Hematopoietic multipotent progenitor cell treated with erythropoietin and hydrocortisone succinate and interleukin-3 and kit ligand, for 6 days (in vitro differentiated cells): Measurements from ENCODE around the gene SLC5A5.
A peak's percentile ranks its signal among the peaks of the same experiment; 100 is the strongest.
"Not testable (repeated sequence)": the region's sequence is repeated elsewhere in the genome, so short reads cannot be mapped to it uniquely, and the experiment has no call there.

Experiments
- DNase-seq: peaks from one replicate; pipeline ENCODE4 v3.0.0-alpha.2; 2015

Gene SLC5A5

DNA sequence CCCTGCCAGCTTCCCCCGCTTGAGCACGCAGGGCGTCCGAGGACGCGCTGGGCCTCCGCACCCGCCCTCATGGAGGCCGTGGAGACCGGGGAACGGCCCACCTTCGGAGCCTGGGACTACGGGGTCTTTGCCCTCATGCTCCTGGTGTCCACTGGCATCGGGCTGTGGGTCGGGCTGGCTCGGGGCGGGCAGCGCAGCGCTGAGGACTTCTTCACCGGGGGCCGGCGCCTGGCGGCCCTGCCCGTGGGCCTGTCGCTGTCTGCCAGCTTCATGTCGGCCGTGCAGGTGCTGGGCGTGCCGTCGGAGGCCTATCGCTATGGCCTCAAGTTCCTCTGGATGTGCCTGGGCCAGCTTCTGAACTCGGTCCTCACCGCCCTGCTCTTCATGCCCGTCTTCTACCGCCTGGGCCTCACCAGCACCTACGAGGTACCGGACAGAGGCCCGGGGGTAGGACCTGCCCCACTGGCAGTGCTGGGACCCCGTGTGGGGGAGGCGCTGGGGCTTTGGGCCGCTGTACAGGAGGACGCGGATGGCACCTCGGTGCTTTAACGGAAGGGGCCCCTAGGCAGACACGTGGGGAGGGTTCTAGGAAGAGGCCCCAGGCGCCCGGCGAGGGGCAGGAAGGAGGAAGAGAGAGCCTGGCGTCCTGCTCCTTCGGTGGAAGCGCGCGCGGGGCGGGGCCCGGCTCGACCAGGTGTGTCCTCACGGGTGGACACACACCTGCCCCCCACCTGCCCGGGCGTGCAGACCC lies 681 bp downstream of the SLC5A5 start:
- peak; percentile 45 for DNase-seq

DNA sequence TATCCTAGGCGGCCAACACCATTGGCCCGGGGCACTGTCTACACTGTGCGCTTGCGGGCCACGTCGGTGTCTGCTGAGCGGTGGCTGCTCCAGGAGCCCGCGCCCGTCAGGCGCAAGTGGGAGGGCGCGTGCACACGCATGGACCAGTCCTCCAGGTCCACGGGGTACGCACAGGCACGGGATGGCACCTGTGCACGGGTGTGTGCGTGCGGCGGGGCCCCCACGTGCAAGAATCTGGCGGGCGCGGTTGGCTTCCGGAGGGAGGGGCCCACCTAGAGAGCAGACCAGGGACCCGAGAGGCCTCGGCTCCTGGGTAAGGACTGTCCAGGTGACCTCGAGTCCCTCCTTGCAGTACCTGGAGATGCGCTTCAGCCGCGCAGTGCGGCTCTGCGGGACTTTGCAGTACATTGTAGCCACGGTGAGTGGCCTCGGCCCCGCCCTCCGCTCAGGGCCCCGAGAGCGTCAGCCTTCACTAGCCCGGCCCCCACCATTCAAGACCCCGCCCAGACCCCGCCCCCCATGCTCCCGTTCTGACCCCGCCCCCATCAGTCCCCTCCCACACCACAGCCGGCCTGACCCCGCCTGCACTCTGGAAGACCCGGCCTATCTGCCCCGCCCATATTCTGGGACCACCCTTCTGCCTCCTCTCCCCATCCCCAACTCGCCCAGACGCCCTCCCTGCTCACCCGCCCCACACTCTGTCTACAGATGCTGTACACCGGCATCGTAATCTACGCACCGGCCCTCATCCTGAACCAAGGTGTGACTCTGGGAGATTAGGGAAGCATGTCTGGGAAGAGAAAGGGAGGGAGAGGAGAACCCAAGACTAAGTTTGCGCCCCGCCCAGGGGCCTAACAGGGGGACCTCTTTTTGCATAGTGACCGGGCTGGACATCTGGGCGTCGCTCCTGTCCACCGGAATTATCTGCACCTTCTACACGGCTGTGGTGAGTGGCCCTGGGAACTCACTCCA lies 2.3 kb downstream of the SLC5A5 start:
- peak; percentile 88 for DNase-seq

DNA sequence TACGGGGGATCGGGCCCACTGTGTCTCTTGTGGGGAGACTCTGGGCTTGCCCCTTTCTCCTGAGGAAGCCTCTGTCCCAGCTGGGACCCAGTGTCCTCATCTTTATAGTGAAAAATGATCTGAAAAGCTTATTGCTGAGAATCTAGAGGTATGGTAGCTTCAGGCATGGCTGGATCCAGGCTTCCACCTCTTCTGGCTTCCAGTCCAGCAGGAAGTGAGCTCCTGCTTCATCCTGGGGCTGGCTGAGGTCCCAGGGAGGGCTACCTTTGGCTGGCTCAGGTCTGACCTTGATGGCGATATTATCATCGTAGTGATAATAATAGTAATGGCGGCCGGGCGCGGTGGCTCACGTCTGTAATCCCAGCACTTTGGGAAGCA lies 3.0 kb downstream of the SLC5A5 start:
- no peak for DNase-seq

DNA sequence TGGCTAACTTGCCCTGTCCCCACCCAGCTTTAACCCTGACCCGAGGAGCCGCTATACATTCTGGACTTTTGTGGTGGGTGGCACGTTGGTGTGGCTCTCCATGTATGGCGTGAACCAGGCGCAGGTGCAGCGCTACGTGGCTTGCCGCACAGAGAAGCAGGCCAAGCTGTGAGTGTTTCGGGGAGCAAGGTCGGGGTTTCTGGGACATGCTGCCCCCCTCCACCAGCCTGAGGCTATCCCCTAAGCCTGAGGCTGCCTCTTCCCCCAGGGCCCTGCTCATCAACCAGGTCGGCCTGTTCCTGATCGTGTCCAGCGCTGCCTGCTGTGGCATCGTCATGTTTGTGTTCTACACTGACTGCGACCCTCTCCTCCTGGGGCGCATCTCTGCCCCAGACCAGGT lies 6.0 kb downstream of the SLC5A5 start:
- DNase-seq, result no peak

DNA sequence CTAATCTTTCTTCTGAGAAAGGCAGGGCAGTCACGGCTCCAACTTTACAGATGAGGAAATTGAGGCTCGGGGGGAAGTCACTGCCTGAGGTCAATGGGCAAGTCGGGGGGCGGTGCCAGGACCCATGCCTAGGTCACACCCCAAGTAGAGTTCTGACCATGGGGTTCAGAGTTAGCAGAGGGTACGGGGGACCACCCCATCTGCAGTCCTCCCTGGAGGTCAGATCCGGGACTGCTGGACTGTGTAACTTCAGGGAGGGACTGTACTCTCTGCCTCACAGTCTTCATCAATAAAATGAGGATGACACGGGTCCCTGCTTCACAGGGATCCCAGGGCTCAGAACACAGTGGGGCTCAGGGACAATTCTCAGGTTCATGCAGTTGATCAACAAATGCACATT lies 7.7 kb downstream of the SLC5A5 start:
- DNase-seq, result no peak

DNA sequence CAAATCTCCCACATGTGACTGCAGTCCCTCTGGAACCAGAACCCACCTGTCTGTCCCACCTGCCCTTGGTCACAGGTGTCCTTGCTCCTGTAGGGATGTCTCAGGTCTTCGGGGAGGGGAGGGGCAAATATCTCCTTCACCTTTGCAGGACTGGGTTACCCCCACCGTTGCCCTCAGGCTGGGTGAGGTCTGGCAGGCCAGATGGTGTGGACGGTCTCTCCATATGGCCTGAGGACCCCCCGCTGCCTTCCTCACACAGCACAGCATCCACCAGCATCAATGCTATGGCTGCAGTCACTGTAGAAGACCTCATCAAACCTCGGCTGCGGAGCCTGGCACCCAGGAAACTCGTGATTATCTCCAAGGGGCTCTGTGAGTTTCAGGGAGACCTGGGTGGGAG lies 10.0 kb downstream of the SLC5A5 start:
- no peak for DNase-seq

DNA sequence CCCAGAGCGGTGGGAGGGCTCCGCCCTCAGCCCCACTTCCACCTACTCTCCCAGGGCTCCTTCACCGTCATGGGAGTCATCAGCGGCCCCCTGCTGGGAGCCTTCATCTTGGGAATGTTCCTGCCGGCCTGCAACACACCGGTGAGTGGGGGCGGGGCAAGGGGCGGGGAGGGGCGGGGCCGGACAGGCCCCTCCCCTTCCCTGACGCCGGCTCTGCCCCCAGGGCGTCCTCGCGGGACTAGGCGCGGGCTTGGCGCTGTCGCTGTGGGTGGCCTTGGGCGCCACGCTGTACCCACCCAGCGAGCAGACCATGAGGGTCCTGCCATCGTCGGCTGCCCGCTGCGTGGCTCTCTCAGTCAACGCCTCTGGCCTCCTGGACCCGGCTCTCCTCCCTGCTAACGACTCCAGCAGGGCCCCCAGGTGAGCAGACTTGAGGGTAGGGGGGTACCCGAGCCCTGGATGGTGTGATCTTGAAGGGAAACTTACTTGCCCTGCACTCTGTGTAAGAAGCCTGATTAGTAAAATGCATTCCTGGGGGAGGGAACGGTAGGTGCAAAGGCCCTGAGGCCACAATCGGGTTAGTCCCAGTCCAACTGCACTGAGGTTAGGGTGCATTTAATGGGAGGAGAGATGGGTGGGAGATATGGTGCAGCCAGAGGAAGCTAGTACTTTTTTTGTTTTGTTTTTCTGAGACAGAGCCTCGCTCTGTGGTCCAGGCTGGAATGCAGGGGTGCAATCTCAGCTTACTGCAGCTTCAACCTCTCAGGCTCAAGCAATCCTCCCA lies 12.1 kb downstream of the SLC5A5 start:
- no peak for DNase-seq

DNA sequence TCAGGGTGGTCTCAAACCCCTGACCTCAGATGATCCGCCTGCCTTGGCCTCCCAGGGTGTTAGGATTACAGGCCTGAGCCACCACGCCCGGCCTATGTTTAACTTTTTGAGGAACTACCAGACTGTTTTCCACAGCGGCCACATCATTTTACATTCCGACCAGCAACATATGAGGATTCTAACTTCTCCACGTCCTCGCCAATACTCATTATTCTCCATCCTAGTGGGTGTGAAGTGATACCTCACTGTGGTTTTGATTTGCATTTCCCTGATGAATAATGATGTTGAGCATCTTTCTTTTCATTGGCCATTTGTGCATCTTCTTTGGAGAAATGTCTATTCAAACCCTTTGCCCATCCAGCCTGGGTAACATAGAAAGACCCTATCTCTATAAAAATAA lies 14.8 kb downstream of the SLC5A5 start:
- no peak for DNase-seq

DNA sequence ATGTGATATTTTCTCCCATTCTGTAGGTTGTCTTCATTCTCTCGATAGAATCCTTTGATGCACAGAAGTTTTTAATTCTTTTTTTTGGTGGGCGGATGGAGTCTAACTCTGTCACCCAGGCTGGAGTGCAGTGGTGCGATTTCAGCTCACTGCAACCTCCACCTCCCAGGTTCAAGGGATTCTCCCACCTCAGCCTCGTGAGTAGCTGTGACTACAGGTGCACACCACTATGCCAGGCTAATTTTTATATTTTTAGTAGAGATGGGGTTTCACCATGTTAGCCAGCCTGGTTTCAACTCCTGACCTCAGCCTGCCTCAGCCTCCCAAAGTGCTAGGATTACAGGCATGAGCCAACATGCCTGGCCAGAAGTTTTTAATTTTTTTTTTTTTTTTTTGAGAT lies 15.5 kb downstream of the SLC5A5 start:
- DNase-seq, result not testable (repeated sequence)

DNA sequence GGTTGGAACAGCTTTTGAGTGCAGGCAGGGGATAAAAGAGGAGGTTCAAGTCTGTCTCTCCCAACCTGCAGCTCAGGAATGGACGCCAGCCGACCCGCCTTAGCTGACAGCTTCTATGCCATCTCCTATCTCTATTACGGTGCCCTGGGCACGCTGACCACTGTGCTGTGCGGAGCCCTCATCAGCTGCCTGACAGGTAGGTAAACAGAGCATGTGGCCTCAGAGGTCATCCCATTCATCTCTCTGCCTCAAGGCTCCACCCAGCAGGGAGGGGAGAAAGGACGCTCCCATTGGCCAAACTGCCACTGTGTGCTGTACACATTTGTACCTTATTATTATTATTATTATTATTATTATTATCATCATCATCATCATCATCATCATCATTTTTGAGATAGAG lies 16.5 kb downstream of the SLC5A5 start:
- no peak for DNase-seq

DNA sequence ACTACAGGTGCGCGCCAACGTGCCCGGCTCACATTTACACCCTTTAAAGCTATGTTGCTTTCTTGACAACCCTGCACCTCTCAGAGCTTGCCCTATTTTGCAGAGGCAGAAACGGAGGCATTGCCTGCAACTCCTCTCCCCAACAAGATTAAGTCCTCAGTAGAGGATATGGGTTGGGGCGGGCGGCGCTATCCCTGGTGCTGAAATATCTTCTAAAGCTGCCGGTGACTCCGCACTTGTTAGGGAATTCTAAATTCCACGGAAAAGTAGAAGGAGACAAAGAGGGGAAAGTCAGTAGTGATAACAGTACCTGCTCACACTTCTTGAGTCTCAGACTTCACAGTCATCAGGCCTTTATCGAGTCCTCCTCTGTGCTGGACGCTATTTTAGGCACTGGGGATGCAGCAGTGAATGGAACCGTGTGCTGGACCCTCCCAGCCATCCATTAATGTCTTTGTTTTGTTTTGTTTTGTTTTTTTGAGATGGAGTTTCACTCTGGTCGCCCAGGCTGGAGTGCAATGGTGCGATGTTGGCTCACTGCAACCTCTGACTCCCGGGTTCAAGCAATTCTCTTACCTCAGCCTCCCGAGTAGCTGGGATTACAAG lies 18.0 kb downstream of the SLC5A5 start:
- peak; percentile 73 for DNase-seq

DNA sequence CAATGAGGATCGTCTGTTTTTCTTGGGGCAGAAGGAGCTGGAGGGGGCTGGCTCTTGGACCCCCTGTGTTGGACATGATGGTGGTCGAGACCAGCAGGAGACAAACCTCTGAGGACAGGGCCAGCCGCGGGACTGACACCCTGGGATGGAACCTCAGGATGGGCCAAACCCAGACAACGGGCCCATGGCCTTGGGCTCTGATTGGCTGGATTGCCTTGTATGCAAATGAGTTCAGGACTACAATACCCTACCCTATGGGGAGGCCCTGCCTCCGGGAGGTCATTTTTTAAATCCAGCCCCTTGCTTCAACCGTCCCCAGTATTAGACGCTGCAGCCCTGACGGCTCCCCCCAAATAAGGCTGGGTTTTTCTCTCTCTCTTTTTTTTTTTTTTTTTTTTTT lies 22.0 kb downstream of the SLC5A5 start:
- DNase-seq, result no peak

DNA sequence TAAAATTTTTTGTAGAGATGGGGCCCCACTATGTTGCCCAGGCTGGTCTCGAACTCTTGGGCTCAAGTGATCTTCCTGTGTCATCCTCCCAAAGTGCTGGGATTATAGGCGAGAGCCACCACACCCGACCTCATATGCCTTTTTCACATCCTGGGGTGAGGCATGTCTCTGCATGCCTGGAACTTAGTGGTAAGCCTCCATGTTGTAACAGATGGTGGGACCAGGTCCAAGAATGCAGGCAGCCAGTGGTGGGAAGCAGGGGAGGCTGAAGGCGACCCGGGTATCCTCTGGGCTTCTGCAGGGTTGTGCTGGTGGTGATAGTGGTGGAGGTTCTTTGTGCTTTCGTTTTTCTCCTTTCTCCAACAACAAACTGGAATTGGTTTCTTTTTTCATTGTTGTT lies 31.0 kb downstream of the SLC5A5 start:
- DNase-seq, result peak; percentile 7

DNA sequence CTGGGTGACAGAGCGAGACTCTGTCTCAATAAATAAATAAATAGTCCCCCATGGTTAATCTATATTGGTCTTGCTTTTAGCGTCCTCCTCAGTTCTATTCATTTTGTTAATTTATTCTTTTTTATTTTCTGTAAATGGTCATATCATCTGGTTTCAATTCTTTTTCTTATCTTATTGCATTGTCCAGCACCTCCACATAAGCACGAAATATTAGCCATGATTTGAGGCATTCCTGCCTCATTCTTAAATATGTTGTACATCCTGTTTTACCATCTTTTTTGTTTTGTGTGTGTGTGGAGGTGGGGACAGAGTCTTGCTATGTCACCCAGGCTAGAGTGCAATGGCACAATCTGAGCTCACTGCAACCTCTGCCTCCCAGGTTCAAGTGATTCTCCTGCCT lies 36.5 kb downstream of the SLC5A5 start:
- no peak for DNase-seq

DNA sequence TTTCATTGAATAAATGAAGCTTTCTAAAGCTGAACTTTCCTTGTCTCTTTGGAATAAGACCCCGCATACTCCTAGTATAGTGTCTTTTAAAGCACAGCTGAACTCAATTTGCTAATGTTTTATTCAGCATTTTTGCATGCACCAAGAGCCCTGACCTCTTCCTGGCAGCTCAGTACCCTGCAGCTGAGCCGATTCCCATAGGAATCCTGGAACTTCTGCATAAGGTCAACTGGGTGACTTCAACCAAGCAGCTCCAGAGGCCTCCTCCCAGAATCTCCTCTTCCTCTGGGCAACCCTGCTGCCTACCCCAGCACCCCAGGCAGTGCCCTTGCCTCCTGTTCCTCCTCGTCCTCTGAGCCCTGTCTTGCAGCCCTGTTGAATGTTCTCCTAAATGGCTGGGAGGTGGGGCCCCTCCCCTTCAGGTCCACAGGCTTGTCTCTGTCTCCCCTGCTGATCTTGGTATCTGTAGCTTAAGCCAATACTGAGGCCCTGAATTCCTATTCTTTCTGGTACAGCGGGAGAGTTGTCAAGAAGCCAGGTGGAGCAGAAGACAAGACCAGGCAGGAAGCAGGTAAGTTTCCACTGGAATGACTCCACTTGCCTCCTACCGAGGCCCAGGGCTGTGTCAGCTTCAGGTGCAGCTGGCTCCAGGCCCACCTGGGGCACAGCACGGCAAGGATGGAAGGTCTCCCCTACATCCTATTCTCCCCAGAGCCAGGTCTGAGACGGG lies 37.4 kb downstream of the SLC5A5 start:
- no peak for DNase-seq

DNA sequence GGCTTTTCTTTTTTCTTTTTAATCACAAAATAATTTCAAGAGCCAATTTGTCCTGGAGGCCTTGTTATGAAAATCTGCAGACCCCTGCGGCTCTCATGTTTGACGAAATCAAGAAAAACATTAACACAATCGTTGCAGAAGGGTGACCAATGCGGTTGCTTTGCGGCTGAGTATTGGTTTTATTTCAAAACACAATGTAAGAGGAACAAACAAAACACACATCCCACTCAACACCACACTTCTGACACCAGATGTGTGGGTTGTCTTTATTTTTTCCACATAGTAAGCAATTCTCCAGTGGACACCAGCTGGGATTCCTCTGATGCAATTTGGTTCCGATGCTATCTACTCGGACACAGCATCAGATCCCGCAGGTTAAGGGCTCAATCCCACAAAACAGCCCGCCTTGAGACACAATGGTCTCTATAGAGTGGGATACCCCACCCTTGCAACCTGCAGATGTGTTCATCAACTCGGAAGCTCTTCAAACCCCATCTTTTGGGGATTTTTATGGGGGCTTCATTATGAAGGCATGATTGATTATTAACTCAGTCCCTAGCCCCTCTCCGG lies 39.1 kb downstream of the SLC5A5 start:
- DNase-seq, result no peak

DNA sequence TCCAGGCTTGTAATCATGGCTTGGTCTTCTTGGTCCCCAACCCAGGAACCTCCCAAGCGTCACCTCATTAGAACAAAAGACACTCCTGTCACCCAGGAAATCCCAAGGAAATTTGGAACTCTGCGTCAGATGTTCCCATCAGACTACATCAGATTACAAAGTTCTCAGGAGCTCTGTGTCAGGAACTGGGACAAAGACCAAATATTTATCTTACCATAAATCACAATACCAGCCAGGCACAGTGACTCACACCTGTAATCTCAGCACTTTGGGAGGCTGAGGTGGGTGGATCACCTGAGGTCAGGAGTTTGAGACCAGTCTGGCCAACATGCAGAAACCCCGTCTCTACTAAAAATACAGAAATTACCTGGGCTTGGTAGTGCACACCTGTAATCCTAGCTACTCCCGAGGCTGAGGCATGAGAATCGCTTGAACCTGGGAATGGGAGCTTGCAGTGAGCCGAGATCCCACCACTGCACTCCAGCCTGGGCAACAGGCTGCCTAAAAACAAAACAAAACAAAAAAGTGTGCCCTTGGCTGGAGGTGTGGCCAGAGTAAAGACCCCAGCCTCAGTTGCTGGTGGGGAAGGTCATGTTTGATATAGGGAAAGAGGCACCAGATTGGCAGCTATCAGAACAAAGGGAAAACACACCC lies 44.3 kb downstream of the SLC5A5 start:
- no peak for DNase-seq

DNA sequence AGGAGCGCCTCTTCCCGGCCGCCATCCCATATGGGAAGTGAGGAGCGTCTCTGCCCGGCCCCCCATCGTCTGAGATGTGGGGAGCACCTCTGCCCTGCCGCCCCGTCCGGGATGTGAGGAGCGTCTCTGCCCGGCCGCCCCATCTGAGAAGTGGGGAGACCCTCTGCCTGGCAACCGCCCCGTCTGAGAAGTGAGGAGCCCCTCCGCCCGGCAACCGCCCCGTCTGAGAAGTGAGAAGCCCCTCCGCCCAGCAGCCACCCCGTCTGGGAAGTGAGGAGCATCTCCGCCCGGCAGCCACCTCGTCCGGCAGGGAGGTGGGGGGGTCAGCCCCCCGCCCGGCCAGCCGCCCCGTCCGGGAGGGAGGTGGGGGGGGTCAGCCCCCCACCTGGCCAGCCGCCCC lies 46.4 kb downstream of the SLC5A5 start:
- not testable (repeated sequence) for DNase-seq

DNA sequence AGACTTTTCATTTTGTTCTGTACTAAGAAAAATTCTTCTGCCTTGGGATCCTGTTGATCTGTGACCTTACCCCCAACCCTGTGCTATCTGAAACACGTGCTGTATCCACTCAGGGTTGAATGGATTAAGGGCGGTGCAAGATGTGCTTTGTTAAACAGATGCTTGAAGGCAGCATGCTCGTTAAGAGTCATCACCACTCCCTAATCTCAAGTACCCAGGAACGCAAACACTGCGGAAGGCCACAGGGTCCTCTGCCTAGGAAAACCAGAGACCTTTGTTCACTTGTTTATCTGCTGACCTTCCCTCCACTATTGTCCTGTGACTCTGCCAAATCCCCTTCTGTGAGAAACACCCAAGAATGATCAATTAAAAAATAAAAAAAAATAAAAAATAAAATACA lies 47.4 kb downstream of the SLC5A5 start:
- not testable (repeated sequence) for DNase-seq

DNA sequence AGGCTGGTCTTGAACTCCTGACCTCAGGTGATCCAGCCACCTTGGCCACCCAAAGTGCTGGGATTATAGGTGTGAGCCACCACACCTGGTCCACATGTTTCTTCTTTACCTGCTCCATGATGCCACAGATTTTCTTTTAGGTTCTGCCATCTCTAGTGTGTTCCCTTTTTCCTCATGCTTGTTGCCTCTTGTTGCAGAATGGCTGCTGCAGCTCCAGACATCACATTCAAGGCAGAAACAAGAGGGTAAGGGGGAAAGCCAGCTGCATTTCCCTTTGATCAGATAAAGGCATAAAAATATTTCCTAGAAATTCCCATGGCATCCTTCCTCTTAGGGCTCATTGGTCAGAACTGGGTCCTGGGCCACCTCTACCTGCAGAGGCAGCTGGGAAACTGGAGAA lies 48.8 kb downstream of the SLC5A5 start:
- DNase-seq, result no peak

DNA sequence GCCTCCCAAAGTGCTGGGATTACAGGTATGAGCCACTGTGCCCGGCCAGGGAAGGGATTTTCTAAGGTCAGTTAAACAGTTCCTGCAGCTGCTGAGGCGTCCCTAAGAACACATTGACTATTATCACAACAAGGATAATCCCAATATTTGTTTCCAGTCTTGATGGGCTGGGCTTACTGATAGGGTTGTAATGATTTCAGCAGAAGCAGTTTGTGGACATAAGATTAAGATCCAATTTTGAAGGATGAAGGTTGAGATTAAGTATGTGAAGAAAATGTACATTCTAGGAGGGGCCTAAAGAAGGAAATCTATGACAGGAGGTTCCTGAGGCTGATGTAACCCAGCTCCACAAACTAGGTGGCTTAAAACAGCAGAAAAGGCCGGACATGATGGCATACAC lies 50.4 kb downstream of the SLC5A5 start:
- no peak for DNase-seq
